OCI-LY7 (cell line): Measurements from ENCODE around the gene WDR90. TPM values are rescaled to one million over a fixed set of nuclear protein-coding genes. Genes with fewer than 3 reads are reported as not detected.
A peak's percentile ranks its signal among the peaks of the same experiment; 100 is the strongest.

ENCODE experiments used
- BruUV-seq: library from RNA; stranded (reverse); fragments of 400-500 nt; replicated peaks from 2 replicates; lab custom pipeline; 2021; lab: Mats Ljungman, UMichigan
- CTCF ChIA-PET: fragments of 300-600 bp; sonication (Branson Sonifier 250); formaldehyde crosslinking; loops from one replicate; lab custom pipeline; 2022; ENCODE audit warnings: antibody characterized with exemption; ENCODE audit not compliant: unreplicated experiment; lab: Charles Lee
- POLR2A ChIA-PET: fragments of 300-600 bp; sonication (Branson Sonifier 250); formaldehyde crosslinking; loops from one replicate; lab custom pipeline; 2022; ENCODE audit warnings: antibody characterized with exemption; lab: Charles Lee
- DNase-seq: peaks from one replicate; pipeline ENCODE4 v3.0.0-alpha.2; 2015; ENCODE audit warnings: low spot score
- H2AFZ ChIP-seq: fragments of 200-600 bp; sonication (generic), shearing (Covaris generic); 2 replicates; pipeline ENCODE4 v1.6.1; 2014; ENCODE audit warnings: mild to moderate bottlenecking, antibody characterized with exemption, low read length, moderate library complexity
- H3K27ac ChIP-seq: fragments of 200-600 bp; sonication (generic); 2 replicates; pipeline ENCODE4 v1.5.1; 2014; ENCODE audit warnings: mixed run types, low read depth, mild to moderate bottlenecking, moderate library complexity, low read length, inconsistent platforms; ENCODE audit not compliant: poor library complexity, severe bottlenecking
- H3K36me3 ChIP-seq: fragments of 200-600 bp; sonication (generic); 2 replicates; pipeline ENCODE4 v1.6.1; 2014; ENCODE audit warnings: mild to moderate bottlenecking, antibody characterized with exemption, low read length, moderate library complexity, mixed read lengths; ENCODE audit not compliant: insufficient read depth
- H3K4me1 ChIP-seq: fragments of 200-600 bp; sonication (generic); 2 replicates; pipeline ENCODE4 v1.5.1; 2014; ENCODE audit warnings: mild to moderate bottlenecking, low read length; ENCODE audit not compliant: insufficient read depth, poor library complexity, severe bottlenecking
- H3K4me2 ChIP-seq: fragments of 200-600 bp; sonication (generic); 2 replicates; pipeline ENCODE4 v1.6.1; 2014; ENCODE audit warnings: mild to moderate bottlenecking, low read length
- H3K4me3 ChIP-seq: fragments of 200-600 bp; sonication (generic); 2 replicates; pipeline ENCODE4 v1.5.1; 2014; ENCODE audit warnings: mild to moderate bottlenecking, low read depth, low read length; ENCODE audit not compliant: poor library complexity, severe bottlenecking
- H3K79me2 ChIP-seq: fragments of 200-600 bp; sonication (generic); 2 replicates; pipeline ENCODE4 v1.6.1; 2016; ENCODE audit warnings: low read depth, mild to moderate bottlenecking, low read length, moderate library complexity, mixed read lengths; ENCODE audit not compliant: insufficient read depth
- H3K9me2 ChIP-seq: fragments of 200-600 bp; sonication (generic); 2 replicates; pipeline ENCODE4 v1.6.1; 2016; ENCODE audit warnings: mild to moderate bottlenecking, low read length, mixed read lengths; ENCODE audit not compliant: insufficient read depth
- H3K9me3 ChIP-seq: fragments of 200-600 bp; sonication (generic); 2 replicates; pipeline ENCODE4 v1.6.1; 2014; ENCODE audit warnings: mild to moderate bottlenecking, mixed run types, low read length, mixed read lengths
- H4K20me1 ChIP-seq: fragments of 200-600 bp; sonication (generic); 2 replicates; pipeline ENCODE4 v1.6.1; 2014; ENCODE audit warnings: mild to moderate bottlenecking, antibody characterized with exemption, low read length, moderate library complexity, mixed read lengths; ENCODE audit not compliant: insufficient read depth
- CTCF ChIP-seq: fragments of 200-600 bp; sonication (generic); conservative IDR thresholded peaks from 2 replicates; pipeline ENCODE4 v1.5.1; 2014; ENCODE audit warnings: mild to moderate bottlenecking, antibody characterized with exemption, low read length, moderate library complexity, mixed read lengths
- EZH2phosphoT487 ChIP-seq: fragments of 200-600 bp; sonication (generic); IDR thresholded peaks from 2 replicates; pipeline ENCODE4 v1.6.1; 2018; ENCODE audit warnings: low read depth, borderline replicate concordance, mild to moderate bottlenecking, mixed run types, antibody characterized with exemption, low read length, moderate library complexity, mixed read lengths
- intact Hi-C: fragments of 100-400 bp; cut with micrococcal nuclease; formaldehyde crosslinking; loops from one replicate; pipeline ENCODE4 v1.10.0; 2022; ENCODE audit not compliant: unreplicated experiment
- total RNA-seq, 2 experiments: library from RNA; depleted of rRNA in 1 of 2; stranded (reverse); fragments of >200 nt in 1 of 2; shearing (Covaris generic) in 1 of 2; gene quantifications; 2 replicates each; pipeline ENCODE4 v1.2.3, GENCODE V29; 2014 to 2022

The WDR90 gene
- total RNA-seq, 2 experiments from 2014 or later: 110 to 153 TPM

DNA sequence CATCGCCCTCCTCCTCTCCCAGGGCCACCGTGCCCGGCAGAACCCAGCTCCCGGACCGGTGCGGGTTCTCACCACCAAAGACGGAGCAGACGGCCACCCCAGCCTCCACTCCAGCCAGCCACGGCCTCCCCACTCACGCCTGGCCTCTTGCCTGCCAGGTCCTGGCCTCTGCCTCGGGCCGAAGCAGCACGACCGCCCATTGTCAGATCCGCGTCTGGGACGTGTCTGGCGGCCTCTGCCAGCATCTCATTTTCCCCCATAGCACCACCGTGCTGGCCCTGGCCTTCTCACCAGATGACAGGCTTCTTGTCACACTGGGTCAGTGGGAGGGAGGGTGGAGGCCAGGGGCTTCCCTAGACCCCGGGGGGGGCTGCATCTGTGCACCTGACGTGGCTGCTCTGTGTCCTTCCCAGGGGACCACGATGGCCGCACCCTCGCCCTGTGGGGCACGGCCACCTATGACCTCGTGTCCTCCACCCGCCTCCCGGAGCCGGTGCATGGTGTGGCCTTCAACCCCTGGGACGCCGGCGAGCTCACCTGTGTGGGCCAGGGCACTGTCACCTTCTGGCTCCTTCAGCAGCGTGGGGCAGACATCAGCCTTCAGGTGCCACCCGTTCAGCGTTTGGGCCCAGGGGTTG, 12.1 kb downstream of the WDR90 start:
- ChIA-PET CTCF (no interaction called here), POLR2A (no interaction called here)
- H3K4me3 ChIP-seq: no peak overlapping the region

DNA sequence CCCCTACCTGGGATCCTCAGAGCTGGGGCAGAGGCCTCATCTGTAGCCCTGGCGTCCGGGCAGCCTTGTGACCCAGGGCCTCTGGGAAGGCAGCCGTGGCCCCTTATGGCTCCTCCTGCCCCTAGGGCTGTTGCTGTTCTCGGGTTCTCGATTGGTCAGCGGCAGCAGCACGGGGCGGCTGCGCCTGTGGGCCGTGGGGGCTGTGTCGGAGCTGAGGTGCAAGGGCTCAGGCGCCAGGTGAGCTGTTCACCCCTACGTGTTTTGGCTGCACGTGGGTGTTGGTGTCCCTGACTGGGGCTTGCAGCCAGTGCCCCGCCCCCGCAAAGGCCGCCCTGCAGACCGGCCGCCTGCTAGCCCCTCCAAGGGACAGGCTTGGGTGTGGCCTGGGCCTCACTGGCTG, 12.9 kb downstream of the WDR90 start:
- no peak overlapping the region for H2AFZ ChIP-seq
- H3K36me3 ChIP-seq: peaks cover 31% of the 10 kb centered on the region; the same call in 1 of the 2 replicates
- no peak overlapping the region for H3K4me2 ChIP-seq
- H3K4me1 ChIP-seq: peaks cover 6% of the 10 kb centered on the region
- ChIA-PET CTCF (no interaction called here), POLR2A (no interaction called here)
- no peaks in the 10 kb centered on the region for H4K20me1 ChIP-seq
- DNase-seq: no peak
- intact Hi-C loops: no loop called here
- H3K79me2 ChIP-seq: no peaks in the 10 kb centered on the region
- no peak overlapping the region for H3K27ac ChIP-seq
- no peaks in the 10 kb centered on the region for H3K9me2 ChIP-seq
- no peaks in the 10 kb centered on the region for H3K9me3 ChIP-seq
- BruUV-seq: no TSS peak
- no peak overlapping the region for H3K4me3 ChIP-seq
- TF ChIP-seq EZH2phosphoT487 (no peak), CTCF (no peak)

More for the DNA sequence above, 12.1 kb downstream of the WDR90 start:
- BruUV-seq: no TSS peak
- TF ChIP-seq CTCF (peak; percentile 2), EZH2phosphoT487 (no peak)
- Histone ChIP-seq H3K27ac (no peak overlapping the region), H3K4me1 (peaks cover 6% of the 10 kb centered on the region), H3K9me2 (no peaks in the 10 kb centered on the region), H4K20me1 (no peaks in the 10 kb centered on the region), H3K36me3 (peaks cover 38% of the 10 kb centered on the region; the same call in 1 of the 2 replicates), H3K9me3 (no peaks in the 10 kb centered on the region), H3K4me2 (peak overlapping the region; percentile 30; the same call in 1 of the 2 replicates), H3K79me2 (no peaks in the 10 kb centered on the region), H2AFZ (no peak overlapping the region)
- DNase-seq: no peak
- intact Hi-C loops: no loop called here

DNA sequence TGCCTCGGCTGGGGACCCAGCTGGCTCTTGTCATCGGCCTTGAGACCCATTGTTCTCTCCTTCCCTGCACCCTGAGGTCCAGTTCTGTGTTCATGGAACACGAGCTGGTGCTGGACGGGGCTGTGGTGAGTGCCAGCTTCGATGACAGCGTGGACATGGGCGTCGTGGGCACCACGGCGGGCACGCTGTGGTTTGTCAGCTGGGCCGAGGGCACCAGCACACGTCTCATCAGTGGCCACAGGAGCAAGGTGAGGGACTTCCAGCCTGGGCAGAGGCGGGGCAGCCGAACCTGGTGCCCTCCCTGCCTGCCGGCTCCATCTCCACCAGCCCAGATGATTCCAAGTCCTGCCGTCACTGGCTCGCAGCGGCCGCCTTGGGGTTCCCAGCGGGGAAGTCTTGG, 13.4 kb downstream of the WDR90 start:
- Histone ChIP-seq H3K27ac (no peak overlapping the region), H2AFZ (no peak overlapping the region), H3K4me3 (no peak overlapping the region), H3K4me1 (peaks cover 9% of the 10 kb centered on the region), H3K9me2 (no peaks in the 10 kb centered on the region), H4K20me1 (no peaks in the 10 kb centered on the region), H3K79me2 (no peaks in the 10 kb centered on the region), H3K4me2 (no peak overlapping the region), H3K36me3 (peaks cover 28% of the 10 kb centered on the region; the same call in 1 of the 2 replicates), H3K9me3 (no peaks in the 10 kb centered on the region)
- ChIA-PET CTCF (no interaction called here), POLR2A (no interaction called here)
- intact Hi-C loops: no loop called here
- no peak for TF ChIP-seq EZH2phosphoT487
- TF ChIP-seq CTCF: no peak
- BruUV-seq: no TSS peak
- no peak for DNase-seq
